PFSK-1 (cell line): ENCODE measurements around the gene SIAH2.

Experiments used
- FOXP2 ChIP-seq: optimal IDR thresholded peaks from 2 replicates; pipeline ENCODE3; 2011; ENCODE audit warnings: borderline replicate concordance, control low read depth, inconsistent platforms; ENCODE audit not compliant: insufficient read depth; ENCODE audit errors: extremely low read length, extremely low read depth
- POLR2AphosphoS5 ChIP-seq: IDR thresholded peaks from 2 replicates; pipeline ENCODE4 v1.6.1; 2012; ENCODE audit warnings: low read depth, mild to moderate bottlenecking, control low read depth, low read length, moderate library complexity
- SIN3A ChIP-seq: IDR thresholded peaks from 2 replicates; pipeline ENCODE4 v1.6.1; 2012; ENCODE audit warnings: mild to moderate bottlenecking, low read length, moderate library complexity, borderline replicate concordance; ENCODE audit not compliant: insufficient read depth
- TAF1 ChIP-seq: IDR thresholded peaks from 2 replicates; pipeline ENCODE4 v1.6.1; 2012; ENCODE audit warnings: low read length, control low read depth, borderline replicate concordance; ENCODE audit not compliant: insufficient read depth
- TF ChIP-seq, protein P1 (sequence below), 2 experiments: IDR thresholded peaks; 2 replicates each; pipeline versions ENCODE4 v1.6.1 to v1.8.0; 2011 to 2012; ENCODE audit warnings: low read depth in 2 of 2, low read length in 2 of 2, control low read depth in 1 of 2, inconsistent platforms in 1 of 2, mild to moderate bottlenecking in 1 of 2, moderate library complexity in 1 of 2; ENCODE audit not compliant: insufficient read depth in 1 of 2

SIAH2 gene

DNA sequence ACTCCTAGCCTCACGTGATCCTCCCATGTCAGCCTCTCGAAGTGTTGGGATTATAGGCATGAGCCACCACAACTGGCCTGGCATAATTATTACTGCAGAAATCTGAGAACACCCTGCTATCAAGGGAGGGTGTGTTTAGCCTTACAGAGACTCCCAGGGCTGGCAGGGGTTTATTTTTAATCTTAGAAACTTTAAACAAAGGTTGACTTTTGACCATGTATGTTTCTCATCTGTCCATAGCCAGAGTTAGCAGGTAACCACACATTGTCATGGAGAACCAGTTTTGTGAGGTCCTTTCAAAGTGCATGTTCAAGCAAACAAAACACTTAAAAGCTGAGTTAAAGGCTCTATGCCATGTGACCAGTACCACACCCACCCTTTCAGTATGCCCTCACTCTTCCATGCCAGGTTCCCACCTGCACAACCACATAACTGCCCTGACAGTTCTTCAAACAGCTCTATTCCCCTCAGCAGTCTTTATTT lies 11.1 kb downstream of the SIAH2 start:
- no peak for TF ChIP-seq TAF1
- TF ChIP-seq SIN3A = no peak
- no peak for TF ChIP-seq POLR2AphosphoS5

DNA sequence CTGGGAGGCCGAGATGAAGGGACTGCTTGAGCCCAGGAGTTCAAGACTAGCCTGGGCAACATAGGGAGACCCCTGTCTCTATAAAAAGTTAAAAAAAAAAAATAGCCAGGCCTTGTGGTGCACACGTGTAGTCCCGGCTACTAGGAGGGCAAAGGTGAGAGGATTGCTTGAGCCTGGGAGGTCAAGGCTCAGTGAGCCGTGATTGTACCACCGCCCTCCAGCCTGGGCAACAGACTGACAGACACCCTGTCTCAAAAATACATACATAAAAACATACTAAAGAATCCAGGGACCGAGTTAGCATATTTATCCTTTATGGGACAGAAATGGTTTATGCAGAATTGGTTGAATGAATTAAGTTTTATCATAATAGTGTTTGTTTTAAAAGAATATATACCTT lies 13.7 kb downstream of the SIAH2 start:
- no peak for TF ChIP-seq SIN3A
- TF ChIP-seq POLR2AphosphoS5 = no peak
- no peak for TF ChIP-seq FOXP2
- TF ChIP-seq, protein P1, sequence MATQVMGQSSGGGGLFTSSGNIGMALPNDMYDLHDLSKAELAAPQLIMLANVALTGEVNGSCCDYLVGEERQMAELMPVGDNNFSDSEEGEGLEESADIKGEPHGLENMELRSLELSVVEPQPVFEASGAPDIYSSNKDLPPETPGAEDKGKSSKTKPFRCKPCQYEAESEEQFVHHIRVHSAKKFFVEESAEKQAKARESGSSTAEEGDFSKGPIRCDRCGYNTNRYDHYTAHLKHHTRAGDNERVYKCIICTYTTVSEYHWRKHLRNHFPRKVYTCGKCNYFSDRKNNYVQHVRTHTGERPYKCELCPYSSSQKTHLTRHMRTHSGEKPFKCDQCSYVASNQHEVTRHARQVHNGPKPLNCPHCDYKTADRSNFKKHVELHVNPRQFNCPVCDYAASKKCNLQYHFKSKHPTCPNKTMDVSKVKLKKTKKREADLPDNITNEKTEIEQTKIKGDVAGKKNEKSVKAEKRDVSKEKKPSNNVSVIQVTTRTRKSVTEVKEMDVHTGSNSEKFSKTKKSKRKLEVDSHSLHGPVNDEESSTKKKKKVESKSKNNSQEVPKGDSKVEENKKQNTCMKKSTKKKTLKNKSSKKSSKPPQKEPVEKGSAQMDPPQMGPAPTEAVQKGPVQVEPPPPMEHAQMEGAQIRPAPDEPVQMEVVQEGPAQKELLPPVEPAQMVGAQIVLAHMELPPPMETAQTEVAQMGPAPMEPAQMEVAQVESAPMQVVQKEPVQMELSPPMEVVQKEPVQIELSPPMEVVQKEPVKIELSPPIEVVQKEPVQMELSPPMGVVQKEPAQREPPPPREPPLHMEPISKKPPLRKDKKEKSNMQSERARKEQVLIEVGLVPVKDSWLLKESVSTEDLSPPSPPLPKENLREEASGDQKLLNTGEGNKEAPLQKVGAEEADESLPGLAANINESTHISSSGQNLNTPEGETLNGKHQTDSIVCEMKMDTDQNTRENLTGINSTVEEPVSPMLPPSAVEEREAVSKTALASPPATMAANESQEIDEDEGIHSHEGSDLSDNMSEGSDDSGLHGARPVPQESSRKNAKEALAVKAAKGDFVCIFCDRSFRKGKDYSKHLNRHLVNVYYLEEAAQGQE (IDR thresholded peaks at IDR 0.05; ENCODE audit: insufficient read depth in 1 of 2, low read depth in 2 of 2, low read length in 2 of 2) = no peak
- no peak for TF ChIP-seq TAF1

DNA sequence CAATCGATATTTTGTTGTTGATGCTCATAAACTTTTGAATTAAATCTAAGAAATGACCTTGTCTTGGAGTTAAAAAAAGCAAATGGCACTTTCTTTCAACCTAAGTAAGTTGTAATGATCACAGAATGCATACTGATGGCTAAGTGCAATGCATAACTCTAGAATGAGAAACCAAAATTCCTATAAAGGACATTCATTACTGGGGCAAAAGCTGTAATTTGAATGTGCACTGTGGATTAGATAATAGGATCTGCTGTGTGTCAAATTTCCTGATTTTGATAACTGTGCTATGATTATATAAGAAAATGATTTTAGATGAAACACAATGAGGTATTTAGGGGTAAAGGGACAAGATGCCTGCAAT lies 14.3 kb downstream of the SIAH2 start:
- no peak for TF ChIP-seq POLR2AphosphoS5
- no peak for TF ChIP-seq FOXP2
- TF ChIP-seq, protein P1 (IDR thresholded peaks at IDR 0.05; ENCODE audit: insufficient read depth in 1 of 2, low read depth in 2 of 2, low read length in 2 of 2) = no peak
- no peak for TF ChIP-seq TAF1
- no peak for TF ChIP-seq SIN3A

DNA sequence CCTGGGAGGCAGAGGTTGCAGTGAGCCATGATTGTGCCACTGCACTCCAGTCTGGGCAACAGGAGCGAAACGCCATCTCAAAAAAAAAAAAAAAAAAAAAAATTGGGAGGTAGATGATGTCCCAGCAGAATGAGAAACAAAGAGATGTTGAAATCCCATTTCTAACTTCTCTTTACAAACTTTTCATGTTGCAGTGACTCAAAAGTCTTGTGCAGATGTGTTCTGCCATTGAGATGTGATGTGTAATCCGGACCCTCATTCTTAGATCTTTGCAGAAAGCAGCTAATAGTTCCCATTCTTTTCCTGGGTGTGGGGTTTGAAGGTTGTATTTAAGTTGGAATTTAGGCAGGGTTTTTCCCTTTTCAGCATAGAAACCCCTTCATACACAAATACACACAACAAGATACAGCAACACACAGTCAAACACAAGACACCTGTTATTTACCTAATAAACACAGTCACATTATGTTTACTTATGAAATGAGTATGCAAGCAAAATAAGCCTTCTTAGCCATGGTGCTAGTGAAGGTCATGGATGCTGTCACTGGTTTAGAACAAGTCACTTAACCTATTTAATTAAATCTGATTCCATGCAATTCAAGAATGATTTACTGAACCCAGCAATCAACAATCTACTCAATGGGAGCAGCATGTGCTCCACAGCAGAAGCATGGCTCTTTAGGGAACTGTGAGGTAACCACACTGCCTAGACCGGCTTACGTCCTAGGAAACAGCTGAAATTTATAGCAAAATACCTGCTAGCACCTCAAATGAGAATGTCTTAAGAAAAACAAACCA lies 14.9 kb downstream of the SIAH2 start:
- TF ChIP-seq, protein P1 (IDR thresholded peaks at IDR 0.05; ENCODE audit: insufficient read depth in 1 of 2, low read depth in 2 of 2, low read length in 2 of 2) = no peak
- TF ChIP-seq TAF1 (no peak), SIN3A (no peak), FOXP2 (no peak), POLR2AphosphoS5 (no peak)

DNA sequence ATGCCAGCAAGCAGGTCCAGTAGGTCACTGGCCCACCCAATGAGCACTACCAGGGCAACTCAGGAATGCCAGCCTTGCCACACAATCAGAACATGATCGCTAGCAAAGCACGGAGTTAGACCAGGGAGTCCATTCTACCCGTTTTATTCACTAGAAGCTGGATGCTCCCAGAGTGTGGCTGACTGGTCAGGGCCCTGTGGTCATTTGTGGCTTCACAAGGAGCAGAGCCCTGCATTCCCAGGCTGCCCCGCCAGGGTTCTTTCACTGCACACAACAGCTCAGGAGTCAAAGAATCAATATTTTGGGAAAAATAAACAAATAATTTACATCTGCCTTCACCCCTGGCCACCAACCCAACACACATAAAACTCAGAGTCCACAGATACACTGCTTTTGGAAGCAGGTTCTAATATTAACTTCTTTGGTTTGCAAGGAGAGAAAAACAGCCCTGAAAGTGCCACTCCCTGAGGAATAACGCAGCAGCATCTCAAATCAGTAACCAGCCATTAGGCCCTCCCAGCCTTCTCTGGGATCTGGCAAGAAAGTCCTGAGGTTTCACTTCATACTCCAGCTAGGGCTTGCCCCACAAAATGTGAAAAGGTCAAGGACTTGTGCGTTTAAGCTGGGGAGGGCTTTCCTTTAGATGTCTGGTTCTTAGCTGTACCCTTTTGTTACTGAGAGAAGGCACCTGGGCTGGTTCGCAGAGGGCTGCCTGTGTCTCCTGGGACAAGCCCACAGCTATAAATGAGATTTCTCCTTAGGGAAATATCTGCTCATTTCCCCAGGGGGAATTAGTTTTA lies 16.0 kb downstream of the SIAH2 start:
- TF ChIP-seq SIN3A (no peak), POLR2AphosphoS5 (no peak), TAF1 (no peak), FOXP2 (no peak)
- TF ChIP-seq, protein P1 (IDR thresholded peaks at IDR 0.05; ENCODE audit: insufficient read depth in 1 of 2, low read depth in 2 of 2, low read length in 2 of 2) = no peak
